K562 (cell line): Measurements from ENCODE around the gene ZNF628. TPM values are rescaled to one million over a fixed set of nuclear protein-coding genes. Genes with fewer than 3 reads are reported as not detected.

ENCODE experiments used
- CHD2 ChIP-seq: IDR thresholded peaks from 2 replicates; pipeline ENCODE4 v1.6.1; 2011; ENCODE audit warnings: low read depth, low read length
- CREM ChIP-seq: IDR thresholded peaks from 2 replicates; pipeline ENCODE4 v1.6.1; 2014; ENCODE audit warnings: antibody characterized with exemption, low read depth
- EGR1 ChIP-seq: fragments of 450-650 bp; conservative IDR thresholded peaks from 2 replicates; pipeline ENCODE4 v1.6.1; 2017; ENCODE audit warnings: mild to moderate bottlenecking
- FIP1L1 ChIP-seq: fragments of 200-400 bp; formaldehyde crosslinking; IDR thresholded peaks from 2 replicates; pipeline ENCODE4 v1.6.1; 2018; ENCODE audit warnings: mild to moderate bottlenecking, low read depth, low read length; ENCODE audit not compliant: poor library complexity, severe bottlenecking
- GABPB1 ChIP-seq: sonication (generic); formaldehyde crosslinking; IDR thresholded peaks from 2 replicates; pipeline ENCODE4 v1.8.0; 2022; ENCODE audit warnings: mild to moderate bottlenecking, missing genetic modification reagents
- HIVEP1 ChIP-seq: fragments of 250-450 bp; sonication (Bioruptor Pico); IDR thresholded peaks from 2 replicates; pipeline ENCODE4 v1.4.0; 2020; ENCODE audit warnings: mild to moderate bottlenecking
- MAZ ChIP-seq, 2 experiments: fragments of 450-650 bp in 1 of 2; sonication (generic) in 1 of 2; formaldehyde crosslinking; IDR thresholded peaks in 1 of 2; conservative IDR thresholded peaks in 1 of 2; 2 replicates each; pipeline versions ENCODE4 v1.4.0 to v1.5.0; 2020; ENCODE audit warnings: mild to moderate bottlenecking in 1 of 2, missing genetic modification reagents in 1 of 2
- MTA1 ChIP-seq: fragments of 450-650 bp; IDR thresholded peaks from 2 replicates; pipeline ENCODE4 v1.6.1; 2017; ENCODE audit warnings: borderline replicate concordance
- NONO ChIP-seq, 2 experiments: fragments of 200-400 bp in 1 of 2; fragments of 450-650 bp in 1 of 2; formaldehyde crosslinking in 1 of 2; IDR thresholded peaks; 2 replicates each; pipeline ENCODE4 v1.6.1; 2017; ENCODE audit warnings: low read depth in 2 of 2, mild to moderate bottlenecking in 2 of 2, moderate library complexity in 2 of 2, low read length in 1 of 2
- SMC3 ChIP-seq: conservative IDR thresholded peaks from 2 replicates; pipeline ENCODE4 v1.6.1; 2011; ENCODE audit warnings: low read depth, low read length, improper control_type of control experiment; ENCODE audit not compliant: insufficient read depth
- SRSF9 ChIP-seq: fragments of 200-400 bp; formaldehyde crosslinking; IDR thresholded peaks from 2 replicates; pipeline ENCODE4 v1.6.1; 2017; ENCODE audit warnings: low read depth, low read length, borderline replicate concordance
- TBP ChIP-seq: optimal IDR thresholded peaks from 2 replicates; pipeline ENCODE3; 2011; ENCODE audit warnings: low read depth, low read length, improper control_type of control experiment
- TEAD4 ChIP-seq, 2 experiments: sonication (generic) in 1 of 2; formaldehyde crosslinking in 1 of 2; IDR thresholded peaks; 2 replicates each; pipeline versions ENCODE4 v1.6.1 to v1.8.0; 2012 to 2022; ENCODE audit warnings: borderline replicate concordance in 1 of 2, inconsistent platforms in 1 of 2, low read length in 1 of 2, mild to moderate bottlenecking in 1 of 2, missing genetic modification reagents in 1 of 2
- TRIM24 ChIP-seq, 2 experiments: fragments of 450-650 bp; IDR thresholded peaks; 2 replicates each; pipeline ENCODE4 v1.6.1; 2016
- VEZF1 ChIP-seq: fragments of 200-800 bp; sonication (Bioruptor generic); IDR thresholded peaks from 2 replicates; pipeline ENCODE4 v1.6.1; 2017; ENCODE audit warnings: missing genetic modification characterization, missing compliant biosample characterization
- ZBTB11 ChIP-seq, 3 experiments: fragments of 200-800 bp in 1 of 3; fragments of 250-450 bp in 1 of 3; fragments of 450-650 bp in 1 of 3; sonication (Bioruptor Pico) in 1 of 3; sonication (Bioruptor generic) in 1 of 3; formaldehyde crosslinking in 1 of 3; IDR thresholded peaks; 2 replicates each; pipeline versions ENCODE4 v1.6.1 to v1.8.0; 2016 to 2022; ENCODE audit warnings: mild to moderate bottlenecking in 2 of 3, missing genetic modification characterization in 2 of 3, missing compliant biosample characterization in 1 of 3, moderate library complexity in 1 of 3
- polyA plus RNA-seq, 8 experiments: library from polyadenylated mRNA; depleted of rRNA in 4 of 8; stranded (reverse) in 5 of 8; unstranded in 3 of 8; fragments of >200 nt; fragmentation: Nextera tagmentation in 2 of 8; fragmentation: Illumina TruSeq in 1 of 8; extraction: Ambion mirVana in 2 of 8; extraction: Trizol in 1 of 8; gene quantifications; 2 replicates each; pipeline versions ENCODE4 v1.2.1 to v1.2.3, GENCODE V29; 2011 to 2014; ENCODE audit warnings: inconsistent platforms in 1 of 8, missing spikeins in 1 of 8
- total RNA-seq, 7 experiments: library from RNA; depleted of rRNA in 6 of 7; stranded (reverse); fragments of >200 nt in 6 of 7; fragmentation: Illumina TruSeq in 2 of 7; extraction: Trizol in 2 of 7; gene quantifications; 2 replicates each; pipeline versions ENCODE4 v1.2.1 to v1.2.3, GENCODE V29; 2011 to 2021; ENCODE audit warnings: low replicate concordance in 1 of 7
- TF ChIP-seq, protein P1 (sequence below): fragments of 450-650 bp; IDR thresholded peaks from 2 replicates; pipeline ENCODE4 v1.7.1; 2018; ENCODE audit warnings: mild to moderate bottlenecking, low read depth; ENCODE audit not compliant: partially characterized antibody

Gene ZNF628
- total and polyA plus RNA-seq, 9 of the 15 experiments (the other 6 are each of a cell fraction or from before 2014, with no cell fraction given) = 0.13 to 13.6 (median 2.2) TPM; not detected in 3

- TF ChIP-seq TEAD4 (IDR thresholded peaks at IDR 0.05; ENCODE audit: low read length) = no peak
- TF ChIP-seq TEAD4 (CRISPR knock-in tag; IDR thresholded peaks at IDR 0.05; ENCODE audit: borderline replicate concordance) = no peak
- no peak for TF ChIP-seq TRIM24 (IDR thresholded peaks at IDR 0.05)
- peak; percentile 11; the same call in 1 of the 2 replicates for TF ChIP-seq CHD2
- peak in 2 of 3 experiments; percentile 45 to 67; a peak in 2 of 6 replicates for TF ChIP-seq ZBTB11 (CRISPR knock-in tag; IDR thresholded peaks at IDR 0.05)
- TF ChIP-seq EGR1 = no peak
- no peak for TF ChIP-seq SRSF9
- peak; percentile 81 to 83 for TF ChIP-seq MAZ (CRISPR knock-in tag; conservative IDR thresholded peaks at IDR 0.05 in 1 of 2, IDR thresholded peaks at IDR 0.05 in 1 of 2)
- peak; percentile 39; the same call in 1 of the 2 replicates for TF ChIP-seq MTA1
- peak; percentile 96 for TF ChIP-seq VEZF1 (CRISPR knock-in tag)
- peak; percentile 97 for TF ChIP-seq CREM
- TF ChIP-seq SMC3 = no peak
- peak; percentile 21 for TF ChIP-seq TBP
- peak; percentile 64 for TF ChIP-seq FIP1L1
- no peak for TF ChIP-seq HIVEP1 (CRISPR knock-in tag)
- TF ChIP-seq, protein P1, sequence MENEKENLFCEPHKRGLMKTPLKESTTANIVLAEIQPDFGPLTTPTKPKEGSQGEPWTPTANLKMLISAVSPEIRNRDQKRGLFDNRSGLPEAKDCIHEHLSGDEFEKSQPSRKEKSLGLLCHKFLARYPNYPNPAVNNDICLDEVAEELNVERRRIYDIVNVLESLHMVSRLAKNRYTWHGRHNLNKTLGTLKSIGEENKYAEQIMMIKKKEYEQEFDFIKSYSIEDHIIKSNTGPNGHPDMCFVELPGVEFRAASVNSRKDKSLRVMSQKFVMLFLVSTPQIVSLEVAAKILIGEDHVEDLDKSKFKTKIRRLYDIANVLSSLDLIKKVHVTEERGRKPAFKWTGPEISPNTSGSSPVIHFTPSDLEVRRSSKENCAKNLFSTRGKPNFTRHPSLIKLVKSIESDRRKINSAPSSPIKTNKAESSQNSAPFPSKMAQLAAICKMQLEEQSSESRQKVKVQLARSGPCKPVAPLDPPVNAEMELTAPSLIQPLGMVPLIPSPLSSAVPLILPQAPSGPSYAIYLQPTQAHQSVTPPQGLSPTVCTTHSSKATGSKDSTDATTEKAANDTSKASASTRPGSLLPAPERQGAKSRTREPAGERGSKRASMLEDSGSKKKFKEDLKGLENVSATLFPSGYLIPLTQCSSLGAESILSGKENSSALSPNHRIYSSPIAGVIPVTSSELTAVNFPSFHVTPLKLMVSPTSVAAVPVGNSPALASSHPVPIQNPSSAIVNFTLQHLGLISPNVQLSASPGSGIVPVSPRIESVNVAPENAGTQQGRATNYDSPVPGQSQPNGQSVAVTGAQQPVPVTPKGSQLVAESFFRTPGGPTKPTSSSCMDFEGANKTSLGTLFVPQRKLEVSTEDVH = peak; percentile 40
- 0 out of 4 replicates have a peak, but pooled peaks of 1 of the 2 experiments have one; percentile 25 for TF ChIP-seq NONO (IDR thresholded peaks at IDR 0.05; ENCODE audit: low read depth in 2 of 2, low read length in 1 of 2)
- peak; percentile 98 for TF ChIP-seq GABPB1
These were observed 8.4 kb downstream of the ZNF628 start, which contains the start of gene NAT14 (continued) for GRCh38 chr19:55484593-55485438.
